ENCODE measurements around the gene DTNBP1.

Gene DTNBP1

DNA sequence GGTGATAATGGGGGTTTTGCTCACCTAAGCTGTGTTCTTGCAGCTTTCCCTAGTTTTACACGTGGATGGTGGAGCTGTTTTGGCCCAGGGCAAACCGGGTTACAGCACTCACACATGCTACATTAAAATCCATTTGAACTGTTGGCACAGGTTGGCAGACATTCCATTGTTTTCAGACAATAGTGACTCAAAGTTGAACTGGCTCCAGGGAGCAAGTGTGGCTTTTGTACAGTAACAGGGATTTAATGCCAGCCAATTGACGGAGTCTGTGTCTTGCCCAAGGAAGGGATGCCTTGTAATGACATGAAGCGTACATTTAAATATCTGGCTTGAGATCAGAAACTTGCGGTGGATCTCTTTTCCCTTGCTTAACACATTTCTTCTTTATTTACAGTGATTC is 183.1 kb downstream of the DTNBP1 start:
- DNase-seq (ENCODE audit: low spot score), result no peak

GRCh38 chr6:15477746-15478145 is 185.1 kb downstream of the DTNBP1 start:
- no peak for DNase-seq (ENCODE audit: low spot score)

DNA sequence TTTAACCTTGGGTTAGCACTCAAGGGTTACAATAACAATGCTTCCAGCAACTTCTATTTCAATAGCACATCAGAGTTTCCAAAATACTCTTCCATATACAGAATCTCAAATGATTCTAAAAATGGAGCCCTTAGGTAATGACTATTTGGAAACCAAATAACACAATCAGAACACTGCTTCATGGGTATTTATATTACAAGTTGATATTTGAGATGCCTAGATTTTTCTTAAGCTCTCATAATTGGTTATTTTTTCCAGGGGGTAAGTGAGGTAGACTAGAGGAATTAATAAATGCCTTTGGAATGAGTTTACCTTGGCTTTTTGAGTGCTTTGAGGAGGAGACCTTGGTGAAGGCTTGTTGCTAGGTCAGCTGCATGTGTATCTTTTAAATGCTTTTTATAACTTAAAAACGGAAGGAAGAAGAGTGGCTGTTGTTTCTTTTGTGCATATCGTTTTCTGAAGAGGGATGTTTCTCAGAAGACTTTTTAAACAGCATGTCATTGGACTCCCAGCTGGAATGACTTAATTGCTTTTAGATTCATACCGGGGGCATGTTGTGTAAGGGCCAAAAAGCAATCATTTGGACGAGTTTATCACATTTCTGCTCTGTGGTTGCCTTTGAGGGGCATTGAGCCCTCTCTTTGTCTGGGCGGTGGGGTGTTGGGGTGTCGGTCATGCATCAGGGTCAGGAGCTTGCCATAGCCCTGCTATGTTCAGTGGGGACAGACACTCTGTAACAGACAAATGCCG is 186.0 kb downstream of the DTNBP1 start:
- no peak for DNase-seq (ENCODE audit: low spot score)

DNA sequence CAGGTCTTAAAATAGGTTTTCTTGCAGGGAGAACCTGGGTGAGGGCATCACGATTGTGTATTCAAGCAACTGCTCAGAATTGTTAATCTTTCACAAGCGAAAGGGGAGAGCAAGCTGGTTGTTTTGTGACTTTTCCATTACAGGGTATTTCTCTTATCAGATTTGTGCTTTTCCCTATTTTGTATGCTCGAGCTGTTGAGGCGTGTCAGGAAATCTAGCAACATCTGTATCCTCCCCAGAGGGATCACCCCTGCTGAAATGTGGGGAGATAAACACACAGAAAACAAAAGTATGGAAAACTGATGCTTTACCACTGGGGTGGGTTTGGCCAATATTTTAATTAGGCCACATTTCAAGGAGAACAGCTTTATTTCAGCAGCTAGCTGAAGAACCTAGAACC is 187.0 kb downstream of the DTNBP1 start:
- no peak for DNase-seq (ENCODE audit: low spot score)

GRCh38 chr6:15475261-15475660 is 187.6 kb downstream of the DTNBP1 start:
- DNase-seq (ENCODE audit: low spot score), result no peak

GRCh38 chr6:15474196-15474595 is 188.6 kb downstream of the DTNBP1 start:
- DNase-seq (ENCODE audit: low spot score), result no peak

DNA sequence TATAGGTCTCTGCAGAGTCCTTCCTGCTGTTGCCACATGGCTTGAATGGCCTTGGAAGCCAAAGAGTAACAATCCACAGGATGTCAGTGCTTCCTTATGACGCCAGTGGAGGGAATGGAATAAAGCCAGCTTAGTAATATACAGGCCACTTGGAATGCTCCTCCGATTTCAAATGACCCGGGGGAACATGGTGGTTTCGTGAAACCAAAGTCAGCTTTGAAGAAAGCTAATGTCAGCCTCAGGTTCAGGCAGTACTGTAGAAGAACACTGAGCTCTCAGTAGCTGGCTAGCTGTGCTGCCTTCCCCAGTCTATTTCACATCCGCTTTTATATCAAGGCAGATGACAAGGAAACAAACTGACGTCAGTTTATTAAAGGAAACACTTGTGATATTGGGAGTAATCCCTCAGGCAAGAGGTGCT is 189.1 kb downstream of the DTNBP1 start:
- no peak for DNase-seq (ENCODE audit: low spot score)

DNA sequence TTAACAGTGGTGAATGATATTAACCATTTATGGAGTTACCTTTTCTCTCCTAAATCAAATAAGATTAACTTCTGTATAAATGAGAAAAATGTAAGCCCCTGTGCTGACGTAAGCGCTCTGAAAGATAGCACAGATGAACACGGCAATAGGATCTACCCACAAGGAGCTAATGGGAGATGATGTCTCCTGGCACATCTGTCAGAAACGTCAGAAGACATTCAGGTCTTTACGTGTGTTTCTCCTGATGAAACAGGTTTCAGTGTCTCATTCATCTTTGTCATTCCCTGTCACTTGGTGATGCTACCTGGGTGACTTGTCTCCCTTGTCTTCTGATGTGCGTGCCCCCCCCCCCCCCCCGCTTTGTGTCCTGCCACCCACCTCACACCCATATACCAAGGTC is 189.7 kb downstream of the DTNBP1 start:
- no peak for DNase-seq (ENCODE audit: low spot score)
